GM12878 (cell line): ENCODE measurements around the gene SLC35C1. TPM values are rescaled to one million over a fixed set of nuclear protein-coding genes. Genes with fewer than 3 reads are reported as not detected.

ENCODE experiments used
- ATAC-seq: fragments of 200-7000 bp; cut with Tn5 transposase; 3 replicates; pipeline ENCODE4 v1.9.1; 2020; ENCODE audit warnings: mild to moderate bottlenecking, moderate library complexity
- BruUV-seq: library from RNA; stranded (reverse); fragments of 400-500 nt; replicated peaks from 2 replicates; lab custom pipeline; 2021; lab: Mats Ljungman, UMichigan
- CTCF ChIA-PET: fragments of 300-600 bp; sonication (Branson Sonifier 250); formaldehyde crosslinking; extraction: SDS; loops from one replicate; lab custom pipeline; 2021; ENCODE audit warnings: inconsistent platforms; lab: Yijun Ruan, JAX
- POLR2A ChIA-PET: fragments of 350-600 bp; formaldehyde crosslinking; extraction: SDS; loops from one replicate; lab custom pipeline; 2021; ENCODE audit warnings: inconsistent platforms; lab: Charles Lee
- RAD21 ChIA-PET: fragments of 300-600 bp; sonication (Branson Sonifier 250); formaldehyde crosslinking; loops from one replicate; lab custom pipeline; 2023; ENCODE audit warnings: antibody characterized with exemption; ENCODE audit not compliant: unreplicated experiment; lab: Charles Lee
- SMC1A ChIA-PET: fragments of 300-600 bp; sonication (Branson Sonifier 250); formaldehyde crosslinking; loops from one replicate; lab custom pipeline; 2023; ENCODE audit not compliant: unreplicated experiment, uncharacterized antibody; lab: Charles Lee
- DNase-seq: peaks from one replicate; pipeline ENCODE4 v3.0.0-alpha.2; 2011; ENCODE audit warnings: low read depth, low spot score
- FAIRE-seq: peaks from 3 replicates; lab custom pipeline; 2011; peaks lifted over from hg19 to GRCh38; lab: Jason Lieb, UNC
- H2AFZ ChIP-seq: 2 replicates; pipeline ENCODE4 v1.6.0; 2011; ENCODE audit warnings: low read depth, low read length, control low read depth; ENCODE audit not compliant: control insufficient read depth
- H3K27ac ChIP-seq: 2 replicates; pipeline ENCODE4 v1.5.1; 2011; ENCODE audit warnings: control low read depth; ENCODE audit not compliant: control insufficient read depth, insufficient read depth
- H3K27me3 ChIP-seq, 2 experiments: replicated peaks in 1 of 2; 2 replicates each; pipeline versions ENCODE4 v1.6.0 to v1.6.1; 2011; ENCODE audit warnings: low read length in 1 of 2; ENCODE audit not compliant: control insufficient read depth in 2 of 2, insufficient read depth in 2 of 2
- H3K36me3 ChIP-seq, 2 experiments: 2 replicates each; pipeline ENCODE4 v1.5.1; 2011; ENCODE audit warnings: low read length in 1 of 2; ENCODE audit not compliant: control insufficient read depth in 2 of 2, insufficient read depth in 2 of 2
- H3K4me1 ChIP-seq: 2 replicates; pipeline ENCODE4 v1.6.1; 2011; ENCODE audit warnings: mild to moderate bottlenecking, low read length, moderate library complexity, mixed read lengths; ENCODE audit not compliant: control insufficient read depth, insufficient read depth
- H3K4me2 ChIP-seq: 2 replicates; pipeline ENCODE4 v1.6.0; 2011; ENCODE audit warnings: control low read depth; ENCODE audit not compliant: control insufficient read depth, insufficient read depth
- H3K4me3 ChIP-seq: fragments of 200-600 bp; sonication (generic); 2 replicates; pipeline ENCODE4 v1.5.1; 2016
- H3K79me2 ChIP-seq: 2 replicates; pipeline ENCODE4 v1.6.0; 2011; ENCODE audit warnings: low read length; ENCODE audit not compliant: control insufficient read depth, insufficient read depth
- H3K9ac ChIP-seq: 2 replicates; pipeline ENCODE4 v1.8.0; 2011; ENCODE audit warnings: low read length, control low read depth, mixed read lengths; ENCODE audit not compliant: control insufficient read depth, insufficient read depth
- H3K9me3 ChIP-seq: replicated peaks from 3 replicates; pipeline ENCODE4 v1.5.1; 2011; ENCODE audit warnings: mild to moderate bottlenecking, low read length; ENCODE audit not compliant: control insufficient read depth, insufficient read depth
- H4K20me1 ChIP-seq: 2 replicates; pipeline ENCODE4 v1.6.0; 2011; ENCODE audit not compliant: control insufficient read depth, insufficient read depth
- BCL11A ChIP-seq: IDR thresholded peaks from 2 replicates; pipeline ENCODE4 v1.6.1; 2011; ENCODE audit warnings: low read depth, low read length
- BMI1 ChIP-seq: fragments of 450-650 bp; IDR thresholded peaks from 2 replicates; pipeline ENCODE4 v1.6.1; 2016; ENCODE audit warnings: mild to moderate bottlenecking, moderate library complexity, borderline replicate concordance
- BRCA1 ChIP-seq: IDR thresholded peaks from 2 replicates; pipeline ENCODE4 v1.6.1; 2011; ENCODE audit warnings: low read depth, low read length, improper control_type of control experiment
- CBX5 ChIP-seq: sonication (generic); IDR thresholded peaks from 2 replicates; pipeline ENCODE4 v1.6.1; 2016; ENCODE audit warnings: low read depth, moderate library complexity, mild to moderate bottlenecking, inconsistent platforms
- CEBPB ChIP-seq, 2 experiments: fragments of 150-350 bp in 1 of 2; IDR thresholded peaks; 2 replicates each; pipeline ENCODE4 v1.6.1; 2012 to 2014; ENCODE audit warnings: low read depth in 2 of 2, low read length in 2 of 2, borderline replicate concordance in 1 of 2, inconsistent platforms in 1 of 2
- CHD1 ChIP-seq: IDR thresholded peaks from 2 replicates; pipeline ENCODE4 v1.6.1; 2012; ENCODE audit warnings: low read depth, low read length, improper control_type of control experiment
- CHD4 ChIP-seq: fragments of 200-600 bp; sonication (generic); IDR thresholded peaks from 2 replicates; pipeline ENCODE4 v1.6.1; 2016; ENCODE audit warnings: mild to moderate bottlenecking
- E2F4 ChIP-seq: IDR thresholded peaks from 2 replicates; pipeline ENCODE4 v1.6.1; 2012; ENCODE audit warnings: low read depth, low read length, improper control_type of control experiment
- FOS ChIP-seq: IDR thresholded peaks from 3 replicates; pipeline ENCODE4 v1.6.1; 2011; ENCODE audit warnings: borderline replicate concordance; ENCODE audit not compliant: insufficient read length; ENCODE audit errors: extremely low read depth
- GABPA ChIP-seq: IDR thresholded peaks from 2 replicates; pipeline ENCODE4 v1.6.1; 2014; ENCODE audit warnings: antibody characterized with exemption, low read depth, mild to moderate bottlenecking, inconsistent platforms
- HCFC1 ChIP-seq: fragments of 150-350 bp; IDR thresholded peaks from 2 replicates; pipeline ENCODE4 v1.6.1; 2014; ENCODE audit warnings: low read length
- IKZF2 ChIP-seq, 2 experiments: fragments of 450-650 bp; IDR thresholded peaks; 2 replicates each; pipeline ENCODE4 v1.6.1; 2017; ENCODE audit warnings: mild to moderate bottlenecking in 2 of 2, moderate library complexity in 2 of 2
- KAT2A ChIP-seq: conservative IDR thresholded peaks from 2 replicates; pipeline ENCODE4 v1.6.1; 2011; ENCODE audit warnings: low read depth, low read length; ENCODE audit not compliant: control insufficient read depth
- NKRF ChIP-seq: fragments of 450-650 bp; conservative IDR thresholded peaks from 2 replicates; pipeline ENCODE4 v1.6.1; 2017; ENCODE audit warnings: mild to moderate bottlenecking, moderate library complexity
- RCOR1 ChIP-seq: conservative IDR thresholded peaks from 2 replicates; pipeline ENCODE4 v1.6.1; 2012; ENCODE audit warnings: low read depth, low read length, improper control_type of control experiment
- SPI1 ChIP-seq: IDR thresholded peaks from 2 replicates; pipeline ENCODE4 v1.6.1; 2011; ENCODE audit warnings: low read depth, mild to moderate bottlenecking, low read length, moderate library complexity, borderline replicate concordance; ENCODE audit not compliant: insufficient read depth
- ZNF384 ChIP-seq: IDR thresholded peaks from 2 replicates; pipeline ENCODE4 v1.6.1; 2012; ENCODE audit warnings: low read depth, mild to moderate bottlenecking, low read length, improper control_type of control experiment, borderline replicate concordance
- WGBS: methylation state at CpG from one replicate; pipeline ENCODE4 v1.1.6; 2016; ENCODE audit warnings: low lambda C conversion rate; ENCODE audit not compliant: insufficient replicate concordance, insufficient coverage; ENCODE audit errors: missing lambda C conversion rate; 5-methylcytosine and 5-hydroxymethylcytosine counted together
- in situ Hi-C: fragments of 300-500 bp; cut with MboI; formaldehyde crosslinking; loops from 9 replicates; pipeline ENCODE4 v1.14.3; 2018; ENCODE audit warnings: mixed read lengths
- intact Hi-C: fragments of 100-400 bp; cut with micrococcal nuclease; formaldehyde crosslinking; loops from one replicate; pipeline ENCODE4 v1.14.2; 2022; ENCODE audit not compliant: unreplicated experiment
- polyA plus RNA-seq, 11 experiments: library from polyadenylated mRNA; depleted of rRNA in 4 of 11; unstranded in 6 of 11; stranded (reverse) in 5 of 11; fragments of >200 nt; fragmentation: Nextera tagmentation in 4 of 11; fragmentation: Illumina TruSeq in 1 of 11; extraction: Ambion mirVana in 4 of 11; extraction: Trizol in 1 of 11; gene quantifications; 1 replicate in 1 of 11; 2 replicates in 10 of 11; pipeline versions ENCODE4 v1.2.1 to v1.2.3, GENCODE V29; 2011 to 2016; ENCODE audit warnings: inconsistent platforms in 2 of 11, missing spikeins in 2 of 11, low read depth in 1 of 11
- total RNA-seq, 4 experiments: library from RNA; depleted of rRNA in 3 of 4; stranded (reverse); fragments of >200 nt in 3 of 4; fragmentation: Illumina TruSeq in 1 of 4; extraction: Trizol in 1 of 4; gene quantifications; 2 replicates each; pipeline versions ENCODE4 v1.2.1 to v1.2.3, GENCODE V29; 2013 to 2021
- TF ChIP-seq, protein P1 (sequence below): fragments of 450-650 bp; IDR thresholded peaks from 2 replicates; pipeline ENCODE4 v1.6.1; 2017; ENCODE audit warnings: antibody characterized with exemption, mild to moderate bottlenecking, moderate library complexity

SLC35C1 gene
- total and polyA plus RNA-seq, 10 of the 15 experiments (the other 5 are each of a cell fraction or from before 2014, with no cell fraction given), result 0.55 to 9.7 (median 4.3) TPM

- no peak for TF ChIP-seq NKRF
- TF ChIP-seq KAT2A, result no peak
- no peak for TF ChIP-seq HCFC1
- TF ChIP-seq CBX5, result no peak
- TF ChIP-seq CHD4, result no peak
Measured at GRCh38 chr11:45833761-45834160, 28.8 kb downstream of the SLC35C1 start (continued).

DNA sequence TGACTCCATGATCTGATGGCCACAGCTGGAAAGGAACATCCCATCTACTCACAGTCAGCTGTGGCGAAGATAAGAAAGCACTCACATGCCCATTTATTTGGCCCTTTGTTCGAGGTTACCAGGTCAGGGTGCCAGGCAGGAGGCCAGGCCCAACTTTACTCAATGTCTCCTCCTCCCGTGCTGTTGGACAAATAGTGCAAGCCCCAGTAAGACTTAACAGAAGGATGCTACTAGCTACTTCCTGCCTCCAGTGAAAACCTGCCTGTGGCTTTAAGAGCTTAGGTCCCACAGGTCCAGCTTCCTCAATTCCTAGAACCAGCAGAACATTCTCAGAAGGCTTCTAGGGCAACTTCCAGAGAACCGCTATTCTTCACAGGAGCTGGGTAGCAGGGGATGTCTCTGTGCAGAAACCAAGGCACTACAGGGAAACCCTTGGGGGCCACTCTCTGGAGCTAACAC, 29.4 kb downstream of the SLC35C1 start:
- no peak for ATAC-seq
- Histone ChIP-seq H3K36me3 (no peaks in the 10 kb centered on the region), H3K27ac (no peak overlapping the region), H4K20me1 (no peaks in the 10 kb centered on the region), H3K27me3 (no peaks in the 10 kb centered on the region; a peak in 1 of 4 replicates), H3K9ac (no peak overlapping the region), H3K9me3 (no peaks in the 10 kb centered on the region), H2AFZ (no peak overlapping the region), H3K4me3 (no peak overlapping the region), H3K79me2 (no peaks in the 10 kb centered on the region), H3K4me2 (no peak overlapping the region), H3K4me1 (no peaks in the 10 kb centered on the region)
- intact Hi-C loops (no loop called here), in situ Hi-C loops (no loop called here)
- no peak for FAIRE-seq
- ChIA-PET CTCF (interaction anchor here (0.5 to 3.6 kb wide), 6 partner anchors 10 to 203 kb away, joined by 3 to 20 read pairs (median 3); no protein-coding TSS in a partner anchor), RAD21 (interaction anchor here (1.0 to 1.1 kb wide), 2 partner anchors 9 to 63 kb away, joined by 3 read pairs; no protein-coding TSS in a partner anchor), SMC1A (interaction anchor here (1.0 to 1.5 kb wide), 2 partner anchors 10 to 15 kb away, joined by 3 to 4 read pairs; no protein-coding TSS in a partner anchor), POLR2A (interaction anchor here (0.6 to 1.2 kb wide), 4 partner anchors 13 to 1904 kb away, joined by 3 to 4 read pairs (median 3); partner anchors contain the start of genes CRY2 and SLC35C1)
- whole genome bisulfite sequencing, result 17% methylated on average over 4 of the region's 4 CpGs
- no peak for DNase-seq
- BruUV-seq, result no TSS peak
- TF ChIP-seq BMI1 (no peak), BCL11A (no peak), CEBPB (IDR thresholded peaks at IDR 0.05; ENCODE audit: borderline replicate concordance in 1 of 2, low read depth in 2 of 2, low read length in 2 of 2) (no peak), IKZF2 (IDR thresholded peaks at IDR 0.05) (no peak), SPI1 (no peak), GABPA (no peak), E2F4 (no peak), FOS (no peak), BRCA1 (no peak), ZNF384 (no peak), CHD1 (no peak), RCOR1 (no peak)
- TF ChIP-seq, protein P1, sequence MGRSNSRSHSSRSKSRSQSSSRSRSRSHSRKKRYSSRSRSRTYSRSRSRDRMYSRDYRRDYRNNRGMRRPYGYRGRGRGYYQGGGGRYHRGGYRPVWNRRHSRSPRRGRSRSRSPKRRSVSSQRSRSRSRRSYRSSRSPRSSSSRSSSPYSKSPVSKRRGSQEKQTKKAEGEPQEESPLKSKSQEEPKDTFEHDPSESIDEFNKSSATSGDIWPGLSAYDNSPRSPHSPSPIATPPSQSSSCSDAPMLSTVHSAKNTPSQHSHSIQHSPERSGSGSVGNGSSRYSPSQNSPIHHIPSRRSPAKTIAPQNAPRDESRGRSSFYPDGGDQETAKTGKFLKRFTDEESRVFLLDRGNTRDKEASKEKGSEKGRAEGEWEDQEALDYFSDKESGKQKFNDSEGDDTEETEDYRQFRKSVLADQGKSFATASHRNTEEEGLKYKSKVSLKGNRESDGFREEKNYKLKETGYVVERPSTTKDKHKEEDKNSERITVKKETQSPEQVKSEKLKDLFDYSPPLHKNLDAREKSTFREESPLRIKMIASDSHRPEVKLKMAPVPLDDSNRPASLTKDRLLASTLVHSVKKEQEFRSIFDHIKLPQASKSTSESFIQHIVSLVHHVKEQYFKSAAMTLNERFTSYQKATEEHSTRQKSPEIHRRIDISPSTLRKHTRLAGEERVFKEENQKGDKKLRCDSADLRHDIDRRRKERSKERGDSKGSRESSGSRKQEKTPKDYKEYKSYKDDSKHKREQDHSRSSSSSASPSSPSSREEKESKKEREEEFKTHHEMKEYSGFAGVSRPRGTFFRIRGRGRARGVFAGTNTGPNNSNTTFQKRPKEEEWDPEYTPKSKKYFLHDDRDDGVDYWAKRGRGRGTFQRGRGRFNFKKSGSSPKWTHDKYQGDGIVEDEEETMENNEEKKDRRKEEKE, result no peak
